GM18517 (cell line): Measurements from ENCODE around the gene ILF3.
"Not testable (repeated sequence)": the region's sequence is repeated elsewhere in the genome, so short reads cannot be mapped to it uniquely, and the experiment has no call there.

ENCODE experiments used
- ATAC-seq: cut with Tn5 transposase; IDR thresholded peaks from one replicate; pipeline ENCODE4 v1.9.1; 2021; ENCODE audit warnings: mild to moderate bottlenecking, moderate library complexity; ENCODE audit not compliant: unreplicated experiment

The ILF3 gene

GRCh38 chr19:10671922-10672321 lies 17.8 kb downstream of the ILF3 start:
- not testable (repeated sequence) for ATAC-seq

- not testable (repeated sequence) for ATAC-seq
These were observed 21.1 kb downstream of the ILF3 start for GRCh38 chr19:10675214-10675613.

- no peak for ATAC-seq
These were observed 23.6 kb downstream of the ILF3 start for GRCh38 chr19:10677751-10678150.

GRCh38 chr19:10678813-10679212 lies 24.7 kb downstream of the ILF3 start:
- ATAC-seq: no peak

- ATAC-seq: no peak
These were observed 25.6 kb downstream of the ILF3 start for GRCh38 chr19:10679743-10680142.

- no peak for ATAC-seq
These were observed 26.5 kb downstream of the ILF3 start for GRCh38 chr19:10680545-10681135.

GRCh38 chr19:10681658-10682057 lies 27.5 kb downstream of the ILF3 start:
- ATAC-seq: no peak

GRCh38 chr19:10682397-10683063 lies 28.4 kb downstream of the ILF3 start:
- no peak for ATAC-seq

GRCh38 chr19:10683064-10683426 lies 28.9 kb downstream of the ILF3 start:
- ATAC-seq: no peak

- ATAC-seq: no peak
These were observed 29.4 kb downstream of the ILF3 start for GRCh38 chr19:10683582-10683981.

GRCh38 chr19:10685210-10685609 lies 31.1 kb downstream of the ILF3 start:
- no peak for ATAC-seq

GRCh38 chr19:10686193-10686592 lies 32.0 kb downstream of the ILF3 start:
- ATAC-seq: no peak

GRCh38 chr19:10686661-10687517 lies 32.7 kb downstream of the ILF3 start:
- ATAC-seq: no peak

- ATAC-seq: no peak
These were observed 33.6 kb downstream of the ILF3 start for GRCh38 chr19:10687518-10688288.

GRCh38 chr19:10688545-10689280 lies 34.6 kb downstream of the ILF3 start:
- no peak for ATAC-seq

- no peak for ATAC-seq
These were observed 36.2 kb downstream of the ILF3 start for GRCh38 chr19:10690341-10690781.

GRCh38 chr19:10691178-10691881 lies 37.2 kb downstream of the ILF3 start:
- no peak for ATAC-seq

- no peak for ATAC-seq
These were observed 37.7 kb downstream of the ILF3 start for GRCh38 chr19:10691883-10692282.

GRCh38 chr19:10692673-10693264 lies 38.6 kb downstream of the ILF3 start:
- no peak for ATAC-seq
